ENCODE data around the gene RHOG.
"Not testable (repeated sequence)": the region's sequence is repeated elsewhere in the genome, so short reads cannot be mapped to it uniquely, and the experiment has no call there.

Gene RHOG

DNA sequence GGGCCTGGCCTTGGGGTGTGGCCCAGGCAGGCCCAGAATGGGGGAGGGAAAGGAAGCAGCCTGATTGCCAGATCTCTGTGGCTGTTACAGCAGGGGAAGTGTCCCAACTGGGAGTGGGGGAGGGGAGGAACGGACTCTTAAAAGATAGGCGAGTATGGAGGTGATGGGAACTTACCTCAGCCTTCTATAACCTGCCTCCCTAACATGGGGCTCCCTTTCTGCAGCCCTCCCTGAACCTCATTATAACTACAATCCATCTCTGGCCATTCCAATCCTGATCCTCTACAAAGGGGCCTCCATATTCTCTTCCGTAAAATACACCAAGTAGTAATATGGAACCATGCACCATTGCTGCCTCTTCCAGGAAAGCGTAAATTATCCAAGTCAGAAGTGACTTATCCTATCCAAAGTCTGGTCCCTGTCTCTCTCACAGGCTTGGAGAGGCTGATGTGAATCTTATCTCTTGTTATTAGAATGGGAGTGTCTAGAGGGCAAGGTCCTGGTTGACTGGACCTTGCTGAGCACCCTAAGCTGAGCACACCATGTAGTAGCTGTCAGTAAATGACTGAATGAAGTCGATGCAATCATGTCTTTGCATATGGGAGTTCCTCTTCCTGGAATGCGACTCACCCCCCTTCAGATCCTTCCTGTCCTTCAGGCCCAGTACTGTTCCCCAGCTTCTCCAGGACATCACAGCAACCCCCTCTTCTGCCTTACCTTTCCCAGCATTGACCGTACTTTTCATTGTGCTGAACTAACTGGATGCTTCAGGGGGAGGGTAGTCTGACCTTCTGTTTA lies 5.9 kb downstream of the RHOG start:
- DNase-seq (ENCODE audit: low read depth in 2 of 3, low spot score in 2 of 3), result no peak

DNA sequence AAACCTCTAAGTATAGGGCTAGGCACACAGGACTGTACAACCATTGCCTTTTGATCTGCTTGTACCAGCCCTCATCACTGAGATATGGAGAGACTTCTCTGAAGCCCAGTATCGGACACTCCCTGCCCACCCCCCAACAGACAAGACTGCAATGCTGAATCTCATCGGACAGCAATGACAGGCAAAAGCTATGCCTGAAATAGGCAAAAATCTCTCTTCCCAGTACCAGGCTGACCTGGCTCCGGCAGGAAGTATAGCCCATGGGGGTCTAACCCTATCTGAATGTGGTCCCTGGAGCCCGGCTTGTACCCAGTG lies 6.5 kb downstream of the RHOG start:
- DNase-seq (ENCODE audit: low read depth in 2 of 3, low spot score in 2 of 3), result no peak

DNA sequence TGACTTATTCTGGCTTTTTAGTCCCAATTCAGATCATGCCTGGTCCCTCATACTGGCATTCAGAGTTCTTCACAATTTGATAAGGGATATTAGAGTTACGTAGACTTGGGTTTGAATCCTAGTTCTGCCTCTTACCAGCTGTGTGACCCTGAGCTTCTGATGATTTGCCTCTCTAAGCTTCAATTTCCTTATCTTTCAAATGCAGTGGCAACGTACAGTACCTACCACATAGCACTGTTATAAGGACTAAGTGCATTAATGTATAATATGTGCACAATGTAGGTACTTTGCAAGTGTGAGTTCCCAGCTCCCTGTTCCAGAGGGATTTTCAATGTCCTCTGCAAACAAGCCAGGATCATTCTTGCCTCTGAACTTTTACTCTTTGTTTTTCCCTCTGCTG lies 7.3 kb downstream of the RHOG start:
- no peak for DNase-seq (ENCODE audit: low read depth in 2 of 3, low spot score in 2 of 3)

DNA sequence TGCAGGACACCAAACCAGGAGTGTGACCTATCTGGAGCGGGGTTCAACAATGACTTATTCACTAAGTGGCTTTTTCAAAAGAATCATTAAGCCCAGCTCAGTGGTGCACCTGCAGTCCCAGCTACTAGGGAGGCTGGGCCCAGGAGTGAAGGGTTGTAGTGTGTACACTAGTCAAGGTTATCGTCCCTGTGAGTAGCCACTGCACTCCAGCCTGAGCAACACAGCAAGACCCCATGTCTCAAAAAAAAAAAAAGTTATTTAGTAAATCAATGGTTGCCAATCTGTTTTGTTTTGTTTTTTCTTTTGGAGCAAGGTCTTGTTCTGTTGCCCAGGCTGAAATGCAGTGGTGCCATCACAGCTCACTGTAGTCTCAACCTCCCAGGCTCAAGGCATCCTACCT lies 7.9 kb downstream of the RHOG start:
- DNase-seq (ENCODE audit: low read depth in 2 of 3, low spot score in 2 of 3), result no peak

DNA sequence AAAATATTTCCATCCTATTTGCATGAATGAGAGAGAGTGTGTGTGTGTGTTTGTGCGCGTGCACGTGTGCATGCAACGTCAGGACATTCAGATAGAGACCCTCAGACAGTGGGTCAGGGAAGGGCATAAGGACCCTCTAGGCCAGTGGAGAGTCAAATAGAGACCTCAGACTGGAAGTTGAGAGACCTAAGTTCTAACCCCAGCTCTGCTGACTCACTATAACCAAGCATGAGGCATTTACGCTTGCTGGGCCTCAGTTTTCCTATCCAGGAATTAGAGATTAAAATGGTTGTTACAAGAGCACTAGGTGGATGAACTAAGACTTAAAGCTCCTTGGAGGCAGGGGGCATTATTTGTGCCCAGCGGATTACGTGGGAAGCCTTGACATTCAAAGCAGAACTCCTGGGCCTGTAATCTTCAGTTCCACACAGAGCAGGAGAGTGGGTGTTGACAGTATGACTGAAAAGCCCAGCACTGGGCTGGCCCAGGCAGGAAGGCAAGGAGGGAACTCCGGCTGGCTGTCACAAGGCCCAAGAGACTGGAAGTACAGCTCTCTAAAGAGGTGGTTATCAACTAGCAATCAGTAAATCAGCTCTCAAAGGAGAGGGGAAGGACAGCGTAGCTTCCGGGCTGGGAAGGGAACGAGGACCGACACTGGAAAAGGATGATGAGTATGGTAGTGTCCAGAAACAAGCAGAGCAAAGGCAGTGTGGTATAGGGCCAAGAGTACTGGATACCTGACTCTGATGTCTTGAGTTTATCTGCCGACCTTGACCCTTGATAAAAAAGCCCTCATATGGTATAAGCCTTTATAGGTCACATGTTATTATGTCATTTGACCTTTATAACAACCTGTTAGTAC lies 9.2 kb downstream of the RHOG start:
- no peak for DNase-seq (ENCODE audit: low read depth in 2 of 3, low spot score in 2 of 3)

DNA sequence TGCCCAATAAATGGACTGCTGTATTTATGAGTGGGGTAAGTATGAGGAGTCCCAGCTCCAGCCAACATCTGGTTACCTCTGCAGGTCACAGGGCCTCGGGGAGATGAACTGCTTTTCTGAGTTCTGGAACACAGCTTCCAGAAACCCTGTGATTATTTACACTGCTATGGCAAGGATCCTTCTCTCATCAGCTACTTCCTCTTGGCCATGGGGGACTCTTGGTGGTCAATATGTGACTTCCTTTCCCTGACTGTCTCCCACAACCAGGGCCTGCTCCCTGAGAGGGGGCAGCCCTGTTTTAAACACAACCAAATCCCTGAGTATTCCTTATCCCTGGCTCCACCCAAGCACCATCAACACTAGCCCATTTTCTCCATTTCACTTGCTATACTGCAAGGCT lies 10.0 kb downstream of the RHOG start:
- no peak for DNase-seq (ENCODE audit: low read depth in 2 of 3, low spot score in 2 of 3)

DNA sequence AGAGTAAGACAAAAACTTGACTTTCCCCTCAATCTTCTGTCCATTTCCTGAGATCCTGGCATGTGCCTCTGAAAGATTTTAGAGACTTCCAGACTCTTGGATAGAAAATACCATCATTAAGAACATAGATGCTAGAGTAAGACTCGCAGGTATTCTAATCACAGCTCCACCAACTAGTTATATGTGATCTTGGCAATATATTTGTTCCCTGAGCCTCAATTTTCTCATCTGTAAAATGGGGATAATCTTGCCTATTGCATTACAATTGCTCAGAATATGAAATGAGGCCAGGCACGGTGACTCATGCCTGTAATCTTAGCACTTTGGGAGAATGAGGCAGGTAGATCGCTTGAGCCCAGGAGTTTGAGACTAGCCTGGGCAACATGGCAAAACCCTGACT lies 10.7 kb downstream of the RHOG start:
- no peak for DNase-seq (ENCODE audit: low read depth in 2 of 3, low spot score in 2 of 3)

DNA sequence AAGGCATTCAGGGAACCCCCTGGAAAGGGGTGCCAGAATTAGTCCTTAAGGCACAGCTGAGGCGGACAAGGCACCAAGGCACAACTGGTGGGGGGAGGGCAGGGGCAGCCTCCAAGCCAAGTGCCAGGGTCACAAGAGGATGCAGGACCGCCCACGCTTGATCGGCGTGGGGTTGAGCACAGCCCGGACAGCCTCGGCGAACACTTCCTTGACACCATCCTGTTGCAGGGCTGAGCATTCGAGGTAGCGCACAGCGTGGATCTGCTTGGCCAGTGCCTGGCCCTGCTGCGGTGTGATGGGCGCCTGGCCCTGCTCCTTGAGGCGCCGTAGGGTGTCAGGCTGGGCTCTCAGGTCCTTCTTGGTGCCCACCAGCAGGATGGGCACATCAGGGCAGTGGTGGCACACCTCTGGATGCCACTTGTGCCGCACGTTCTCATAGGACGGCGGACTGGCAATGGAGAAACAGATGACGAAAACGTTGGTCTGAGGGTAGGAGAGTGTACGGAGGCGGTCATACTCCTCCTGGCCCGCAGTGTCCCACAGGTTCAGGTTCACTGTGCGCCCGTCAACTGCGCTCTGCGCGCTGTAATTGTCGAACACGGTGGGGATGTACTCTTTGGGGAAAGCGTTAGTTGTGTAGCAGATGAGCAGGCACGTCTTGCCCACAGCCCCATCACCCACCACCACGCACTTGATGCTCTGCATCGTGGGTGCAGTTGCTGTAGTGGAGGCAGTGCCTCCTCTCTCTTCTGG lies 13.1 kb downstream of the RHOG start:
- no peak for DNase-seq (ENCODE audit: low read depth in 2 of 3, low spot score in 2 of 3)

DNA sequence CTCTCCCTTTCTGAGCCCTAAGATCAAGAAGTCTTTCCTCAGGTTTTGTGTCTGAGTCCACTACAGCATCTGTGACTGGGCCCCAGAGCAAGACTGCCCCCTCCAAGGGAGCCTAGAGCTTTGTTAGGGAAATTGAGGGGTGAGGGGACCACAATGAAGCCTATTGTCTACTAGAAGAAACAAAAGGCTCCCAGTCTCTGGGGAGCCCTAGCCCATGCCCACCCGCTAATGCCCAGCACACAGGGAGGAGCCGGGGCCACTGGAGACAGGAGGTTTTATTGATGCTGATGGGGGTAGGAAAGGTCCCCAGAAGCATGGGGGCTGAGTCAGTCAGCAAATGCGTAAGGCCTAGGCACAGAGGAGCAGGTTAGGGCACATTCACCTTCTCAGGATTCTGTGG lies 14.0 kb downstream of the RHOG start:
- DNase-seq (ENCODE audit: low read depth in 2 of 3, low spot score in 2 of 3), result no peak

DNA sequence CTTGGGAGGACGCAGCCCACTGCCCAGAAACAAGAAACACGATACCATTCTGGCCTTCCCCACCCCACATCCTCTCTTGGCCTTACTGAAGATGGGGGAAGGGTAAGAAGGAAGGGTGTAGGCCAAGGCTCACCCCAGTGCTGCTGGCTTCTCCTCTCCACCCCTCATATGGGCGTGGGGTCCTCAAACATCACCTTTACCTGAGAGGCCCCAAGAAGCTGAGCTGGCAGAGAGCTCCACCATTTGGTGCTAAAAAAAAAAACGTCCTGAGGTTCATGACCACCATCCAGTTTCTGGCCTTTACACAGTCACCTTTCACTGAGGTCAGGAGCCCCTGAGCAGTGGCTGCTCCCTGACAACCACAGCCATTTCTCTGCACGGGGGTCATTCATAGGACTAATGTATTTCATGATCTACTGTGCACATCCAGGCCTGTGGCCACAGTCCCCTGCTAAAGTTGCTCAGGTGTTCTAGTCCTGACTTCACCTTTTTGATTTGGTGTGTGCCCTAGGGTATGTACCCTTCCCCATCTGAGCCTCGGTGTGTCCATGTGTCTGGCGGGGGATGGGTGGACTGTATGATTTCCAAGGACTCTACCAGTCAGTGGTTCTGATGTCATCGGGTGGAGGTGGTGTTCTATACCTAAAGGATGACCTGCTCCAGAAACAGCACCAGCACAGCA lies 15.1 kb downstream of the RHOG start:
- no peak for DNase-seq (ENCODE audit: low read depth in 2 of 3, low spot score in 2 of 3)

DNA sequence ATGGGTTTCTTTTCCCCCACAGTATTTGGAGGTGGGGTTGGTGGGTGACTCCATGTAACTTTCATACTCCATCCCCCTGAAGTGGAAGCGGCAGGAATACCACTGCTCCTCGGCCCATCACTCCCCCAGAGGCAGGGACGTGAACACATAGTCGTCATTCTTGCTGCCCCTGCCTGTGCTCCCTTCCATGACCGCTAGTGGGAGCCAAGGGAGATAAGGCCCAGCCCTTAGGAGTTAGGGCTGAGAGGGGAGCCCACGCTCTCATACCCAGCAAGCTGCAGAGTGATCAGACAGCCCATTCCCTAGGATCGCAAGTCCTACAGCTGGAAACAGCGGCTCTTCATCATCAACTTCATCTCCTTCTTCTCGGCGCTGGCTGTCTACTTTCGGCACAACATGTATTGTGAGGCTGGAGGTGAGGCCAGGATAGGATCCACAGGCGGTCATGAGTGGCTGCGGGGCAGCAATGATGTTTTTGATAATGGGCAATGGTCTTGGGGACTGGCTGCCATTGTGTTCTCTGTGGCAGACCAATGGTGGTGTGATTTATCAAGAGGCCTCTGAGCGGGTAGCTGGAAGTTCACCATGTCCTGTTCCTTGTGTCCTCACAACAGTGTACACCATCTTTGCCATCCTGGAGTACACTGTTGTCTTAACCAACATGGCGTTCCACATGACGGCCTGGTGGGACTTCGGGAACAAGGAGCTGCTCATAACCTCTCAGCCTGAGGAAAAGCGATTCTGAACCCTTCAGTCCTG lies 15.9 kb downstream of the RHOG start:
- peak; percentile 47 to 64 (median 50) for DNase-seq (ENCODE audit: low read depth in 2 of 3, low spot score in 2 of 3)

DNA sequence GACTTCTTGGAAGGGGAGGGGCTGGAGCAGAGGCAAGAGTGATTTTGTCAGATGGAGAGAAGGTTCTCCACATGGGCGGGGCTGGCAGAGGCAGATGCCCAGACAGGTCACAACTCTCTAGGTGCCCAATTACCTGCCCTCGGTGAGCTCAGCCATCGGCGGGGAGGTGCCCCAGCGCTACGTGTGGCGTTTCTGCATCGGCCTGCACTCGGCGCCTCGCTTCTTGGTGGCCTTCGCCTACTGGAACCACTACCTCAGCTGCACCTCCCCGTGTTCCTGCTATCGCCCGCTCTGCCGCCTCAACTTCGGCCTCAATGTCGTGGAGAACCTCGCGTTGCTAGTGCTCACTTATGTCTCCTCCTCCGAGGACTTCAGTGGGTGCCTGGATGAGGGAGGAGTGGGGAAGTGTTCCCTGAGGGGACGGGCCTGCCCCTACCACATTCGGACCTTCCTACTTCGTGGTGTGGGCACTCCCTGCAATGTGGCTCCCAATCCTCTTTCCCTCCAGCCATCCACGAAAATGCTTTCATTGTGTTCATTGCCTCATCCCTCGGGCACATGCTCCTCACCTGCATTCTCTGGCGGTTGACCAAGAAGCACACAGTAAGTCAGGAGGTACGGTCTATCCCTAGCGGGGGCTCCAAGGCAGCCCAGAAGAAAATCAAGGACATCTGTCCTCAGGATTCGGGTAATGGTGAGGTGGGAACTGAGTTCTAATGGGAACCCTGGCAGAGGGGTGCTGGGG lies 16.8 kb downstream of the RHOG start:
- no peak for DNase-seq (ENCODE audit: low read depth in 2 of 3, low spot score in 2 of 3)

DNA sequence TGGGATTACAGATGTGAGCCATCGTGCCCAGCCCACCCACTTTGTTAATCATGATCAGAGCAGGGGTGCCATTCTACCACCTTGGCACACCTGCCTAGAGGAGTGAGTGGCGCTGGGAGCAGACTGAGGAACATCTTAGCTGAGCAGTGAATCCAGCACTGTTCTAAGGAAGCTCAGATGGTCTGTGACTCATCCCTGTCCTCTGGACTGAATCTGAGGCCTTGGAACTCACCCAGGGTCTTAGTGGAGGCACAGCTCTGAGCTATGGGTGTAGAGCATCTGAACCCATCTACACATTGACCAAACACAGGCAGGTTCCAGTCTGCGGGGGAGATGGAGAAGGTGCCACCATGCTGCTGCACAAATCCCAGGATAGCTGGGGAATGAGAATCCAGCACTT lies 17.5 kb downstream of the RHOG start:
- no peak for DNase-seq (ENCODE audit: low read depth in 2 of 3, low spot score in 2 of 3)

DNA sequence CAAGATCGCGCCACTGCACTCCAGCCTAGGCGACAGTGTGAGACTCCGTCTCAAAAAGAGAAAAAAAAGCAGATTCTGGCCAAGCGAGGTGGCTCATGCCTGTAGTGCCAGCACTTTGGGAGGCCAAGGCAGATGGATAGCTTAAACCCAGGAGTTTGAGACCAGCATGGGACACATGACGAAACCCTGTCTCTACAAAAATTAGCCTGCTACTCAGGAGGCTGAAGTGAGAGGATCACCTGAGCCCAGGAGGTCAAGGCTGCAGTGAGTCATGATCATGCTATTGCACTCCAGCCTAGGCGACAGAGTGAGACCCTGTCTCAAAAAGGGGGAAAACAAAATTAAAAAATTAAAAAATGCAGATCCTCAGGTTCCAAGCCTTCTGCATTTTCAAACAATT lies 18.4 kb downstream of the RHOG start:
- DNase-seq (ENCODE audit: low read depth in 2 of 3, low spot score in 2 of 3), result no peak

DNA sequence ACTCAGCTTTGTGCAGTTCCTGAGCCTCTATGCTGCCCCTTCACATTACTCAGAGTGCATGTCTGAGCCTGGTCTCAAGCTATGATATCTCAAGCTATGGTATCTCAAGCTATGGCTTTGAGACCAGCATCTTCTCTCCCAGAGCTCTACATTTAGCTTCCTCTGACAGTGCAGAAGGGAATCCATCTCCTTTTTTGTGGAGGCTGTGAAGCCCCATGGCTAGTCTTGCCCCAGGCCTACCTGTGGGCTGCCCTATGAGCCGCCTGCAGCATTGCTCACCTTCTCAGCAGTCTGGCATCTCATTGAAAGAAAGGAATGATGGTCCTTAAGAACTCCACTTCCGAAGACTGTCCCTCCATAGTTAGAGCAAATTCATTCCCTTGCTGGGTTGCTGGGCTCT lies 19.8 kb downstream of the RHOG start:
- DNase-seq (ENCODE audit: low read depth in 2 of 3, low spot score in 2 of 3), result no peak

DNA sequence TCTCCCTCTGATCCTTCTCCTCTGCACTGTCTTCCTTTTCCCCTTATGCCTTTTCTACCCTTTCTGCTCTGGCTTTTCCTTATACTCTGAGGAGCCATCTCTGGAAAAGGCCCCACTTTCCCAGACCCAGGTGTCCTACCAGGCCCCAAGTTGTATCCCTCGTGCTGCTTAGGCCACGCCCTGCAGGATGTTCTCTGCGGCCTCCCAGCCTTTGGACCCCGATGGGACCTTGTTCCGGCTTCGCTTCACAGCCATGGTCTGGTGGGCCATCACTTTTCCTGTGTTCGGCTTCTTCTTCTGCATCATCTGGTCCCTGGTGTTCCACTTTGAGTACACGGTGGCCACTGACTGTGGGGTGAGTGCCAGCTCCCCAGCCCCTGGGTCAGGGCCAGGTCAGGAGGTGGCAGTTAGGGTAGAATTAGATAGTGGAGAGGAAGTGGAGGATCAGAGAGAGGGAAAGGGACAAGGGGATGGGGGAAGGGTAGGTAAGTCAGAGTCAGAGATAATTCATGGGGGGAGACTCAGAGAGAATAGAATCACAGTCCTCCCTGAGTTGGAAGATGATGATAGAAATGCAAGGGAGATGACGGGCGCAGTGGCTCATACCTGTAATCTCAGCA lies 23.5 kb downstream of the RHOG start:
- DNase-seq (ENCODE audit: low read depth in 2 of 3, low spot score in 2 of 3), result no peak

DNA sequence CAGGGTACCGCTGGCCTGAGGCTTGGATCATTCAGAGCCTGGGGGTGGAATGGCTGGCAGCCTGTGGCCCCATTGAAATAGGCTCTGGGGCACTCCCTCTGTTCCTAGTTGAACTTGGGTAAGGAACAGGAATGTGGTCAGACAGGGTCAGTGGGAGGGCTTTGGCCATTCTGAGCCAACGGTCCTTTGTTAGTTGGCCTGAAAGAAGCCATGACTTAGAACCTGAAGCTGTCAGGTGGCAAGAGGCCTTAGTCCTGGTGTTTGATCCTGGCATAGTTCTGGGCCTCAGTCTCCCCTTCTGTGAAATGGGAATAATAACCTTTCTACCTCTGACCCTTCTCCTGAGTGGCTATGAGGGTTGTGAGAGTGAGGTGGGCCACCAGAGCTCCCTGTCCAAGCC lies 24.1 kb downstream of the RHOG start:
- DNase-seq (ENCODE audit: low read depth in 2 of 3, low spot score in 2 of 3), result no peak

DNA sequence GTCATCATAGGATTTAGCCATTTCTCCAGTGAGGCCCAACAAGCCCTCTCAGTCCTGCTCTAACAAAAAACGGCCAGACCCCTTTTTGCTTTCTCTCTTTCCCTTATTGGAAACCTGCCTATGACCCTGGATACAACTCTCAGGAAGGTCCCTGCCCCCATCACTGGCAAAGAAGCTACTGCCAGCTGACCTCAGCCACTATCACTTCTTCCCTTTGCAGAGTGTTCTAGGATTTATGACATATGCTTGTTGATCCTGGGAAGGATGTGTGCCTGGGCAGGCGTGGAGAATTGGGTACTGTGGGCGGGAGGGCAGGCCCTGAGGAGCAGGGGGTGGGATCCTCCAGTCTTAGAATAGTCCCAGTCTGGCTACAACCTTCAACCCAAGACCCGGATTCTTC lies 24.9 kb downstream of the RHOG start:
- no peak for DNase-seq (ENCODE audit: low read depth in 2 of 3, low spot score in 2 of 3)

DNA sequence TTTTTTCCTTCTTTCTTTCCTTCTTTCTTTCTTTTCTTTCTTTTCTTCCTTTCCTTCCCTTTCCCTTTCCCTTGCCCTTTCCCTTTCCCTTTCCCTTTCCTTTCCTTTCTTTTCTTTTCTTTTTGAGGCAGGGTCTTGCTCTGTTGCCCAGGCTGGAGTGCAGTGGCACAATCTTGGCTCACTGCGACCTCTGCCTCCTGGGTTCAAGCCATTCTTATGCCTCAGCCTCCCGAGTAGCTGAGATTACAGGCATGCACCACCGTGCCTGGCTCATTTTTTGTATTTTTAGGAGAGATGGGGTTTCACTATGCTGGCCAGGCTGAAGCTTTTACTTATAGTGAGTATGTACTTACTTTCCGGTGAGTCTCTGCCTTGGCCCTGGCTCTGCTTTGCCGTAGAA lies 25.9 kb downstream of the RHOG start:
- DNase-seq (ENCODE audit: low read depth in 2 of 3, low spot score in 2 of 3), result not testable (repeated sequence)

DNA sequence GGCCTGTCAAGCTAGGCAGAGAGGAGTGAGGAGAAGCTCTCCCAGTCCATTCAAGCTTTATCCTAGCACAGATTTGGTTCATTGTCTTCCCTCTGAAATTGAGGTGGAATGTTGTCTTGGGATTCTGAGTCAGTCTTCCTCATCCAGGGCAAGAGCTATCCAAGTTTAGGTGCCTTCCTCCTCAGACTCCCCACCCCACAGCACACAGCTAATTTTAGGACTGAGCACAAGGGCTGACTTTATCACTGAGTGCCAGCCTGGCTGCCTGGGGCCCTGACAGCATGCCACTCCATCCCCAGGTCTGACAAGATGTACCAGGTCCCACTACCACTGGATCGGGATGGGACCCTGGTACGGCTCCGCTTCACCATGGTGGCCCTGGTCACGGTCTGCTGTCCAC lies 29.8 kb downstream of the RHOG start:
- DNase-seq (ENCODE audit: low read depth in 2 of 3, low spot score in 2 of 3), result no peak

Data from activated CD8-positive, alpha-beta memory T cell treated with anti-CD3 and anti-CD28 coated beads for 48 hours (primary cell).